HG03103 (cell line): Measurements from ENCODE around the gene CEP85.
"Not testable (repeated sequence)": the region's sequence is repeated elsewhere in the genome, so short reads cannot be mapped to it uniquely, and the experiment has no call there.

Experiments used
- ATAC-seq: cut with Tn5 transposase; IDR thresholded peaks from one replicate; pipeline ENCODE4 v1.9.1; 2021; ENCODE audit warnings: low read depth; ENCODE audit not compliant: unreplicated experiment

The CEP85 gene

DNA sequence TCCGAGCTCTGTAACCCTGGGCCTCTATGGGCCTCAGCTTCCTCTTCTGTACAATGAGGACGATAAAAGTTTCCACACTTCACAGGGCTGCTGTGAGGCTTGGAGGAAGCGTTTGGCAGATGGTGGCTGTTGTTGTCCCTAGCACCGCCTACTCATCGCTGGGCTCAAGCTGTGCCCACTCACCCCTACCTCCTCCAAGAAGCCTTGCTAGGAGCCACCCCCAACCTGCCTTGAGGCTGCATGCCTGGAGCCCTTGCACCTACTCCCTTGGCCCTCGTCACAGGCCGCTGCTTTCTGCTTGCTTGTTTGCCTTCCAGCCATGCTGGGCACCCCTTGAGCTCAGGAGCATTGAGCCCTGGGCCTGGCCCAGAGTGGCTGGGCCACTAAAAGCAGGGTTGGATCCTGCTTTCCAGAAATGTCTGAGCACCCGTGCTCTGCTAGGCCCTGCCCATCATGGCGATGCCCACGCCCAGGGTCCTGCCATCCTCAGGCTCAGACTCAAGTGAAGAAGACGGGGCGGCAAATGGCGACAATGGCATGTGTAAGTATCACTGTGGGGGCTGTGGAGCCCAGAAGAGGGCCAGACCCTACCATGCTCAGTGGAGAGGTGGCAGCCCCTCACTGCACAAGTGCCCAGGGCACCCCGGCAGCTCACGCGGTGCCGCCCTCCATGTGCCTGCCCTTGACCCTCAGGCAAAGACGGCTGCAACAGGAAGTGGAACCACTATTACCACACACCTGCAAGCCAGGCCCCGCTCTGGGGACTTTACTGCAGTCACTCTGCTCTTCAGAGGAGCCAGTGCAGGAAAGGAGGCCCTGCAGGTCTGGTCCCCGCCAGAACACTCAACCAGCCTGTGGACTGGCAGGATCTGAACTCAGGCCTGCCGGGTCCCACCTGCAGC is 55.4 kb downstream of the CEP85 start:
- no peak for ATAC-seq

DNA sequence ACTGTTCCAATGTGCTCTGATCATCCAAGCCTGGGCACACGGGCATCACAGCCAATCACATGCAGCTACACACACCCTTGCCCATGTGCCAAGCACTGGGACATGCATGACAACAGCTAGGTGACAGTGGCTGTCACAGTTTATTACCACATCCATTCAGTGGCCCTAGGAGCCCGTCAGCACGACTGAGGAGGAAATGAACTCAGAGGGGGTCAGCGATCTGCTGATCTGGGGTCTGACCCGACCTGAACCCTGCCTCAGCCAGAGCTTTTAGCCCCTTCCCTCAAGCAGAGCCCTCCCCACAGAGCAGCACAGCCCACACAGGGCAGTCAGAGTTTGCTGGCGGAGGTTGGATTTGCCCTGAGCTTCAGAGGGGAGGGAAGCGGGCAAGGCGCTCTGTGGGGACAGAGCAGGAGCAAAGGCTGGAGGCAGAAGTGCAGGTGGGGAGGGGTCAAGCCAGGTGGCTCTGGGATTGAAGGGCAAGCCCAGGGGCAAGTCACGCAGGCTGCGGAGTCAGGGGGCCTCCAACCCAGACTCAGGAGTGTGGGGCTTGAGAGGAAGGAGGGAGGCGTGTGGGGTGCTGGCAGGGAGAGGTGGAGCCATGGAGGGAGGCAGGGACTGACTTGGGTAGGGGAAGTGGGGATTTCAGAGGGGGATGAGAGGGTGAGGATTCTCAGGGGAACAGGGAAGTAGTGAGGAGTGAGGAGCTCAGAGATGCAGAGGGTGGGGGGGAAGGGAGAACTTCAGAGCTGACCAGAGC is 56.3 kb downstream of the CEP85 start:
- no peak for ATAC-seq

DNA sequence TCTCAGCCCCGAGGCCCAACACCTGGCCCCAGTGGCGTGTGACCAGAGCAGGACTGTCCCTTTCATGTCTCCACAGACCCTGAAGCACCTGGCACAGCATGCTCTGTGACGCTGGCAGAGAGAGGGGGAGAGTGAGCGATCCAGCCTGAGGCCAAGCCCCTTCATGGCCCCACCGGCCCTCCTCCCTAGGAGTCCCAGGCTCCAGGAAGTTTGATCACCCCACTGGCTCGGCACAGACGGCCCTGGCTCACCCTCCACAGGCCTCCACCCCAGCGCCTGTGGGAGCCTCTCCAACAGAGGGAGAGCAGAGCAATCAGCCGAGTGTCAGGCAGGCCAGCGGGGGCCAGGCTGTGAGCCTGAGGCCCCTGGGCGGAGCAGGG is 56.9 kb downstream of the CEP85 start:
- no peak for ATAC-seq

DNA sequence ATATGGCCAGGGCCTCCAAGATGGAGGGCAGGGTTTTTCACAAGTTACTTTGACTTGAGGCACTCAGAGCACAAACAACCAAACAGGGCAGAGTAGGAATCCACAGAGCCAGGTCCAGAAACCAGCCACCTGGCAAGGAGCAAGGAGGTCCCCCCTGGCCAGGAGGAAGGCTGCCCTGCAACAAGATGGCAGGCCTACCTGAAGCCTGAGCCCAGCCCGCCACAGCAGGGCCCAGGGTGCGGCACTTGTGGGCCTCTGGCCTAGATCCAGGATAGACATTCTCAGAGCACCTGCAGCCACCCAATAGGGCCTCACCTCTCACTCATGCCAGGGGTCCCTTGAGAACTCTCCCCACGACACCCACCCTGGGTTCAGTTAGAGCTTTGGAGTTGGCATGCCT is 57.4 kb downstream of the CEP85 start:
- no peak for ATAC-seq

DNA sequence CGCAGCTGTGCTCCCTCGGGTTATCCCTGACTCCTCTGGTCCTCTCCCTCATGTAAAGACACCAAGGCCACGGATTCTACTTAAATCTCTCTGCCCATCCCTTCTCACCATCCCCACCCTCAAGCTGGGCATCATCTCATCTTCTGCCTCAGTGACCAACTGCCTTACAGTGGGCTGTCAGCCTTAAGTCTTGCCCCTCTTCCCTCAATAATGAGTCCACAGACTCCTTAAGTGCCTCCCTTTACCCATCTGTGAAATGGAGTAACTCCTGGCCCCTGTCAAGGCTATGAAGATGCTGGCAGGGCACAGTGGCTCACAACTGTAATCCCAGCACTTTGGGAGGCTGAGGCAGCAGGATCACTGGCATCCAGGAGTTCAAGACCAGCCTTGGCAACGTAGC is 57.9 kb downstream of the CEP85 start:
- no peak for ATAC-seq

- ATAC-seq = not testable (repeated sequence)
Observed at GRCh38 chr1:26292735-26293134, 58.7 kb downstream of the CEP85 start.

GRCh38 chr1:26293911-26294463 is 60.0 kb downstream of the CEP85 start:
- no peak for ATAC-seq

DNA sequence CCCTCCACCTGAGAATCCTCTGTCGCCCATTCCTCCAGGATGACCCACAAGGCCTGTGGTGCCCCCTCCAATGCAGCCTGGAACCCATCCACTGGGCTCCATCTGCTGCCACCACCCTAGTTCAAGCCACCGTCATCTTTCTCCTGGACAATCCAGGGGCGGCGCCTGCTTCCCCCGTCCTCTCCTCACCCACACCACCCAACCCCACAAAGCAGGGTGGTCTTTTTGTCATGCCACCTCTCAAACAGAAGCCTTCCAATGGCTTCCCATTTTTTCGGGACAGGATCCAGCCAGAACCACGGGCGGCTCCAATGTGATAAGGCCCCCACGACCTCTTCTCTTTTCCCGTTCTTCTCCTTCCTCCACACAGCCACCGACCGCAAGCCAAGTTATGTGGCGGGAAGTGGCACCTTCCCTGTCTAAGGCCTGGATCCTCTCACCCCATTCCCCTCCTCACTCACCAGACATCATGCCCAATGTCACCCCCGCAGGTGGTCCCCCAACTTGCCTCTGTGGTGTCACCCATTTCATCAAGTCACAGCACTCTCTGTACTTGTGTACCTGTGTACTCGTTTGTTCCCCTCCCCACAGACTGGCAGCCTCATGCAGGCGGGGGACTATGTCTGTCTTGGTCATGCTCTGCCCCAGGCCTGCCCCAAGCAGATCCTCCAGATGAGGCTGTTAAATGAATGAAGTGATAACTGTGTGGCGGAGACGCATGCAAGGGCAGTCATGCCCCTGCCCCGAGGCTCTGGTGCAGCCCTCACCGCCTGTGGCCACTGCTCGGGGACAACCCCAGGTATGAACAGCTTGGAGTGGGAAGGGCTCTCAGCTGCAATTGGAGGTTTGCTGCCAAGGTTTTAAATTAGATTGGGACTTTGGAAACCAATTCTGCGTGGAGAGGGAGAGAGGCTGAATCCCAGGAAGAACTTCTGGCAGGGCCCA is 61.5 kb downstream of the CEP85 start:
- no peak for ATAC-seq

GRCh38 chr1:26296340-26297056 is 62.5 kb downstream of the CEP85 start:
- no peak for ATAC-seq

- ATAC-seq = no peak
Observed at GRCh38 chr1:26297057-26297790, 63.2 kb downstream of the CEP85 start.

GRCh38 chr1:26297791-26298124 is 63.8 kb downstream of the CEP85 start:
- no peak for ATAC-seq

- ATAC-seq = no peak
Observed at GRCh38 chr1:26300578-26301275, 66.7 kb downstream of the CEP85 start.

- ATAC-seq = no peak
Observed at GRCh38 chr1:26302733-26303405, 68.9 kb downstream of the CEP85 start.

DNA sequence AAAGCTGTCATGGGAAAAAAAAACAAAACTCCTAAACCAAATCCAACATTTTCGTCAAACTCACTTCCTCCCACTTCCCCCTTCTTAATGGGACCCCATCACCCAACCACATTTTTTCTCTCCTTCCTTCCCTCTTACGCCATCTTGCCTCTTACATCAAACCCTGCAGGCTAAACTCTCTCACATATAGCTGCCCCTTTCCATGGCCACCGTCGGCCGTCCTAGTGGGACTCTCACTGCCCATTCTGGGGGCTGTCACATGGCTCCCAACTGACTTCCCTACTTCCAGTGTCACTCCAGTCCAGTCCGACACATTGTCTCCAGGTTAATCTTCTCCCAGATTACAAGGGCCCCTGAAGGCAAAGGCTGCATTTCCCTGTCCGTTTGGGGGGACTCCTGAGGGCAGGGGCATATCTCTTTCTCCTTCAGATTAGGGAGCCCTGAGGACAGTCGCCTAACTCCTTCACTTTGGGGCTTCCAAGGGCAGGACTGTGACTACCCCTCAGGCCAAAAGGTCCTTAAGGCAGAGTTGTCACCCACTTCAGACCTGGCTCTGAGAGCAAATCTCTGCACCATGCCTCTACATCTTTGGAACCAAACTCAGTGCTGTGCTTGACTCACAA is 71.8 kb downstream of the CEP85 start:
- no peak for ATAC-seq

GRCh38 chr1:26306290-26307229 is 72.6 kb downstream of the CEP85 start, which contains the start of gene UBXN11:
Gene UBXN11 (minus strand): TSS chr1:26306636. CDS start chr1:26302883, 3,753 bp downstream.
- peak; percentile 96 for ATAC-seq

- no peak for ATAC-seq
Observed at GRCh38 chr1:26307363-26307781, 73.4 kb downstream of the CEP85 start.
